Keratinocyte (primary cell): Measurements from ENCODE around the gene GABRB1. TPM values are rescaled to one million over a fixed set of nuclear protein-coding genes. Genes with fewer than 3 reads are reported as not detected.

Source experiments
- DNase-seq: peaks from one replicate; pipeline ENCODE4 v3.0.0-alpha.2; 2011; ENCODE audit warnings: low read depth, missing footprints, low spot score
- FAIRE-seq: peaks from 2 replicates; lab custom pipeline; 2011; peaks lifted over from hg19 to GRCh38; lab: Jason Lieb, UNC
- H2AFZ ChIP-seq: 2 replicates; pipeline ENCODE4 v1.6.0; 2012; ENCODE audit warnings: low read length, control low read depth, inconsistent platforms; ENCODE audit not compliant: control insufficient read depth
- H3K27ac ChIP-seq: 2 replicates; pipeline ENCODE4 v1.5.1; 2011; ENCODE audit warnings: low read length; ENCODE audit not compliant: control insufficient read depth, insufficient read depth
- H3K27me3 ChIP-seq: 3 replicates; pipeline ENCODE4 v1.6.0; 2011; ENCODE audit warnings: low read length; ENCODE audit not compliant: control insufficient read depth, insufficient read depth; ENCODE audit errors: extremely low read depth
- H3K36me3 ChIP-seq, 2 experiments: 2 replicates in 1 of 2; 3 replicates in 1 of 2; pipeline ENCODE4 v1.5.1; 2011; ENCODE audit warnings: low read length in 2 of 2, mild to moderate bottlenecking in 1 of 2; ENCODE audit not compliant: control insufficient read depth in 2 of 2, insufficient read depth in 2 of 2; ENCODE audit errors: extremely low read depth in 1 of 2
- H3K4me1 ChIP-seq: 3 replicates; pipeline ENCODE4 v1.5.1; 2011; ENCODE audit warnings: low read length; ENCODE audit not compliant: control insufficient read depth, insufficient read depth; ENCODE audit errors: extremely low read depth
- H3K4me2 ChIP-seq: 3 replicates; pipeline ENCODE4 v1.6.0; 2011; ENCODE audit warnings: low read depth, low read length; ENCODE audit not compliant: control insufficient read depth, insufficient read depth; ENCODE audit errors: extremely low read depth
- H3K4me3 ChIP-seq, 3 experiments: fragments of 200-600 bp in 1 of 3; sonication (generic) in 1 of 3; 2 replicates in 2 of 3; 3 replicates in 1 of 3; pipeline ENCODE4 v1.5.1; 2011 to 2016; ENCODE audit warnings: low read length in 3 of 3, mild to moderate bottlenecking in 3 of 3, control low read depth in 2 of 3, inconsistent platforms in 1 of 3, low read depth in 1 of 3, mixed read lengths in 1 of 3, mixed run types in 1 of 3, moderate library complexity in 1 of 3; ENCODE audit not compliant: control insufficient read depth in 2 of 3, insufficient read depth in 2 of 3; ENCODE audit errors: extremely low read depth in 1 of 3
- H3K79me2 ChIP-seq: 2 replicates; pipeline ENCODE4 v1.6.0; 2012; ENCODE audit warnings: low read length; ENCODE audit not compliant: control insufficient read depth, insufficient read depth
- H3K9ac ChIP-seq: 3 replicates; pipeline ENCODE4 v1.6.0; 2011; ENCODE audit warnings: low read length; ENCODE audit not compliant: control insufficient read depth, insufficient read depth; ENCODE audit errors: extremely low read depth
- H3K9me1 ChIP-seq: 3 replicates; pipeline ENCODE4 v1.6.0; 2011; ENCODE audit warnings: low read length; ENCODE audit not compliant: control insufficient read depth, insufficient read depth; ENCODE audit errors: extremely low read depth
- H3K9me3 ChIP-seq: 2 replicates; pipeline ENCODE4 v1.5.1; 2012; ENCODE audit warnings: low read depth, low read length; ENCODE audit not compliant: control insufficient read depth
- H4K20me1 ChIP-seq: 3 replicates; pipeline ENCODE4 v1.6.0; 2011; ENCODE audit warnings: low read length; ENCODE audit not compliant: control insufficient read depth, insufficient read depth; ENCODE audit errors: extremely low read depth
- EZH2 ChIP-seq: IDR thresholded peaks from one replicate; pipeline ENCODE4 v1.6.1; 2012; ENCODE audit warnings: inconsistent platforms, mild to moderate bottlenecking, low read length, moderate library complexity
- dilution Hi-C: fragments of 300-500 bp; cut with MboI; formaldehyde crosslinking; loops from one replicate; pipeline ENCODE4 v1.7.0; 2020; ENCODE audit warnings: low sequenced_read_pairs; ENCODE audit not compliant: extremely low pct_ligation_motif_present
- polyA plus RNA-seq, 5 experiments: library from polyadenylated mRNA; depleted of rRNA in 3 of 5; stranded (reverse) in 3 of 5; stranded (forward) in 1 of 5; unstranded in 1 of 5; fragments of >200 nt; gene quantifications; 1 replicate in 1 of 5; 2 replicates in 3 of 5; 3 replicates in 1 of 5; pipeline versions ENCODE4 v1.2.1 to v1.2.3, GENCODE V29; 2011 to 2012; ENCODE audit warnings: missing spikeins in 2 of 5, low read depth in 1 of 5, low replicate concordance in 1 of 5
- TF ChIP-seq, protein P1 (sequence below), 3 experiments: IDR thresholded peaks in 1 of 3; conservative IDR thresholded peaks in 1 of 3; optimal IDR thresholded peaks in 1 of 3; 2 replicates in 2 of 3; 3 replicates in 1 of 3; pipeline versions ENCODE3 to v1.5.1; 2011; ENCODE audit warnings: low read length in 3 of 3, mild to moderate bottlenecking in 3 of 3, moderate library complexity in 2 of 3, control low read depth in 1 of 3, inconsistent platforms in 1 of 3; ENCODE audit not compliant: insufficient read depth in 2 of 3; ENCODE audit errors: extremely low read depth in 1 of 3

Gene GABRB1
- polyA plus RNA-seq, 1 donor (not counting 4 experiments of a cell fraction or from before 2014, with no cell fraction given): not detected

DNA sequence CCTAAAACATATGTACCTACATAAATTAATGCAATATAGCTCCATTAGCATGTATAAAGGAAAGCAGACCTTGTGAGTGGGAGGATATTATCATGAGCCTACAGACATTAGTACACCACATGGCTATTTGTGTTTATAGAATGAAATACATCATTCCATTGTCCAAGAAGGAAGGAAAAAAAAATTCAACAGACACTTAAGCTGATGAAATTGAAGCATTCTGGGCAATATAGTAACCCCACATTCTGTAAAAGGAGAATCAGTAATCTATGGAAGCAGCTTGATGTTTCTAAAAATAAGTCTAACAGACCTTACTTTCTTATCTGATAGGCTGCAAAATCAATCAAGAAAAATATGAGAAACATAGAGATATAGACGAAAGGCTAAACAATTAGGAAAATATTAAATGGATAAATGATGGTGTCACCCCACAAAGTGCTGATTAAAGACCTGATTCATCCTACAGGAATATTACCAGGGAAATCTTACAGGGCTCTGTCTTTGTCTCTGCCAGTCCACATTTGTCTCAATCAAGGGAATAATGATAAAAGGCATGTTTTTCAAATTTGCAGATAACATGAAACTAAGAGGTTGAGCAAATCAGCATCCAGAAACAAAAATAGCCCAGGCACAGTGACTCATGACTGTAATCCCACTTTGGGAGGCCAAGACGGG lies 355.3 kb downstream of the GABRB1 start:
- DNase-seq (no peak), FAIRE-seq (no peak)
- Histone ChIP-seq H3K27ac (no peak overlapping the region), H3K4me3 (no peak overlapping the region), H3K9me3 (no peaks in the 10 kb centered on the region), H3K9ac (no peak overlapping the region), H3K4me1 (no peaks in the 10 kb centered on the region), H3K4me2 (no peak overlapping the region), H3K9me1 (no peaks in the 10 kb centered on the region), H3K27me3 (peaks cover 6% of the 10 kb centered on the region), H3K36me3 (no peaks in the 10 kb centered on the region), H4K20me1 (no peaks in the 10 kb centered on the region), H3K79me2 (no peaks in the 10 kb centered on the region), H2AFZ (no peak overlapping the region)
- dilution Hi-C loops: no loop called here
- TF ChIP-seq EZH2: no peak
- TF ChIP-seq, protein P1, sequence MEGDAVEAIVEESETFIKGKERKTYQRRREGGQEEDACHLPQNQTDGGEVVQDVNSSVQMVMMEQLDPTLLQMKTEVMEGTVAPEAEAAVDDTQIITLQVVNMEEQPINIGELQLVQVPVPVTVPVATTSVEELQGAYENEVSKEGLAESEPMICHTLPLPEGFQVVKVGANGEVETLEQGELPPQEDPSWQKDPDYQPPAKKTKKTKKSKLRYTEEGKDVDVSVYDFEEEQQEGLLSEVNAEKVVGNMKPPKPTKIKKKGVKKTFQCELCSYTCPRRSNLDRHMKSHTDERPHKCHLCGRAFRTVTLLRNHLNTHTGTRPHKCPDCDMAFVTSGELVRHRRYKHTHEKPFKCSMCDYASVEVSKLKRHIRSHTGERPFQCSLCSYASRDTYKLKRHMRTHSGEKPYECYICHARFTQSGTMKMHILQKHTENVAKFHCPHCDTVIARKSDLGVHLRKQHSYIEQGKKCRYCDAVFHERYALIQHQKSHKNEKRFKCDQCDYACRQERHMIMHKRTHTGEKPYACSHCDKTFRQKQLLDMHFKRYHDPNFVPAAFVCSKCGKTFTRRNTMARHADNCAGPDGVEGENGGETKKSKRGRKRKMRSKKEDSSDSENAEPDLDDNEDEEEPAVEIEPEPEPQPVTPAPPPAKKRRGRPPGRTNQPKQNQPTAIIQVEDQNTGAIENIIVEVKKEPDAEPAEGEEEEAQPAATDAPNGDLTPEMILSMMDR (optimal IDR thresholded peaks at IDR 0.05 in 1 of 3, IDR thresholded peaks at IDR 0.05 in 1 of 3, conservative IDR thresholded peaks at IDR 0.05 in 1 of 3; ENCODE audit: extremely low read depth in 1 of 3, insufficient read depth in 2 of 3, low read length in 3 of 3): no peak

DNA sequence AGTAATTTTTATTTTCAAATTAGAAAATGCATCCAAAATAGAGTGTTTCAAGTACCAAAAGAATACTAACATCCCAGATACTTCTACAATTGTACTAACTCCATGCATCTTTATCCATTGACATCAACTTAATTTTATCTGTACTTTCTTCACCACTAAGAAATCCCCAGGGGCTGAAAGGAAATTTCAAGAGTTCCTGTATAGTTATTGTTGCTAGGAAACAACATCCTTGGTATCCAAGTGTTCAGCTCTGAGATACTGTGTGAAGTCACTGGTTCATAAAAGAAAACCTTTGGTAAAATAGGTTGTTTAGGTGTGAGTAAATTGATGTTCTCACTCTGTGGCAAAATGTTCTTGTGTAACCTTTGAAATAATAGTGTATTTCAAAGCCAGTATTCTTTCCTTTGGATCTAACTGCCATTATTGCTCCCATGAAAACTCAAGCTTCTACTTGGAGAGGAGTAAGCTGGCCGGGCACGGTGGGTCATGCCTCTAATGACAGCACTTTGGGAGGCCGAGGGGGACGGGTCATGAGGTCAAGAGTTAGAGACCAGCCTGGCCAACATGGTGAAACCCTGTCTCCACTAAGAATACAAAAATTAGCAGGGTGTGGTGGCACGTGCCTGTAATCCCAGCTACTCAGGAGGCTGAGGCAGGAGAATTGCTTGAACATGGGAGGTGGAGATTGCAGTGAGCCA lies 359.2 kb downstream of the GABRB1 start:
- no peak overlapping the region for H2AFZ ChIP-seq
- FAIRE-seq (no peak), DNase-seq (no peak)
- H3K27ac ChIP-seq: no peak overlapping the region
- no peaks in the 10 kb centered on the region for H3K79me2 ChIP-seq
- no peaks in the 10 kb centered on the region for H3K4me1 ChIP-seq
- H4K20me1 ChIP-seq: no peaks in the 10 kb centered on the region
- H3K4me3 ChIP-seq: no peak overlapping the region
- no peaks in the 10 kb centered on the region for H3K36me3 ChIP-seq
- no peaks in the 10 kb centered on the region for H3K9me3 ChIP-seq
- dilution Hi-C loops: no loop called here
- TF ChIP-seq, protein P1 (optimal IDR thresholded peaks at IDR 0.05 in 1 of 3, IDR thresholded peaks at IDR 0.05 in 1 of 3, conservative IDR thresholded peaks at IDR 0.05 in 1 of 3; ENCODE audit: extremely low read depth in 1 of 3, insufficient read depth in 2 of 3, low read length in 3 of 3): no peak
- TF ChIP-seq EZH2: no peak
- no peak overlapping the region for H3K9ac ChIP-seq
- no peaks in the 10 kb centered on the region for H3K9me1 ChIP-seq
- H3K4me2 ChIP-seq: no peak overlapping the region
- H3K27me3 ChIP-seq: peaks cover 4% of the 10 kb centered on the region
